ENCODE data around the gene RAPGEFL1. TPM values are rescaled to one million over a fixed set of nuclear protein-coding genes. Genes with fewer than 3 reads are reported as not detected.
"Not testable (repeated sequence)": the region's sequence is repeated elsewhere in the genome, so short reads cannot be mapped to it uniquely, and the experiment has no call there.

Gene RAPGEFL1, protein sequence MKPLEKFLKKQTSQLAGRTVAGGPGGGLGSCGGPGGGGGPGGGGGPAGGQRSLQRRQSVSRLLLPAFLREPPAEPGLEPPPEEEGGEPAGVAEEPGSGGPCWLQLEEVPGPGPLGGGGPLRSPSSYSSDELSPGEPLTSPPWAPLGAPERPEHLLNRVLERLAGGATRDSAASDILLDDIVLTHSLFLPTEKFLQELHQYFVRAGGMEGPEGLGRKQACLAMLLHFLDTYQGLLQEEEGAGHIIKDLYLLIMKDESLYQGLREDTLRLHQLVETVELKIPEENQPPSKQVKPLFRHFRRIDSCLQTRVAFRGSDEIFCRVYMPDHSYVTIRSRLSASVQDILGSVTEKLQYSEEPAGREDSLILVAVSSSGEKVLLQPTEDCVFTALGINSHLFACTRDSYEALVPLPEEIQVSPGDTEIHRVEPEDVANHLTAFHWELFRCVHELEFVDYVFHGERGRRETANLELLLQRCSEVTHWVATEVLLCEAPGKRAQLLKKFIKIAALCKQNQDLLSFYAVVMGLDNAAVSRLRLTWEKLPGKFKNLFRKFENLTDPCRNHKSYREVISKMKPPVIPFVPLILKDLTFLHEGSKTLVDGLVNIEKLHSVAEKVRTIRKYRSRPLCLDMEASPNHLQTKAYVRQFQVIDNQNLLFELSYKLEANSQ
- 10 to 100 TPM in 1 of 5 donors, 1 to 10 TPM in 4; 6.3 to 10.2 (median 8.0) TPM for polyA plus RNA-seq (ENCODE audit: insufficient read depth in 1 of 5, insufficient read length in 5 of 5, low replicate concordance in 1 of 5)
- long read RNA-seq, donor 1 = 0 reads
- long read RNA-seq, donor 2 = 0 reads
- long read RNA-seq, donor 3 = 0 reads
- long read RNA-seq, donor 4 = 0 reads
- long read RNA-seq, donor 5 = 0 reads
- long read RNA-seq, donor 6 = 0 reads
- long read RNA-seq, donor 7, partial matches to known transcripts = 0 of 1 reads
- long read RNA-seq, donor 7, other reads (novel, unspliced or antisense) = 0 of 1 reads
- long read RNA-seq, donor 8 = 0 reads

DNA sequence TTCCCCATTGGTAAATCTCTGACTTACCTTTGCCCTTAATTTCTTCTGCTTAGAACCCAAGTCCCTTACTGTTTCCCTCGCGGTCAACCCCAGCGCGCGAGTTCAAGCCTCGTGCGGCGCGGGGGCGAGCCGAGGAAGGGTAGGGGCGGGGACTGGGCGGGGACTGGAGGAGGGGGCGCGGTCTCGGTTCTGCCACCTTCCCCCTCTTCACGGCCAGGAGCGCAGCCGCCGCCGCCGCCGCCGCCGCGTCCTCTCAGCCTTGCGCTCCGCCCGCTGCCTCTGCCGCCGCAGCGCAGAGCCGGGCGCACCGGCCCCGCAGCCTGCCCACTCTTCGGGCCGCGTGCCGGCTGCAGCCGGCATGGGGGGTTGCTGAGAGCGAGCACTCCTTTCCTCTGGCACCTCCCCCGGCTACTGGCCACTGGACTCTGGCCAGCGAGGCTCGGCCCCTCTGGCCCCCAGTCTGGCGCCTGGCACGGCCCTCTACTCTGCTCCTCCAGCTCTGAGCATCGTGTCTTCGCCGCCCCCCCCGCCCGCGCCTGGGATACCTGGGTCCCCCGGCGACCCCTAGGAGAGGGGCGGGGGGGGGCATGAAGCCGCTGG is at the start of gene RAPGEFL1:
RAPGEFL1 (plus strand) TSS at position 196 of the 600 bp plus-strand sequence; CDS start at position 588, 392 bp downstream.
- peak; percentile 39 to 52 for DNase-seq

DNA sequence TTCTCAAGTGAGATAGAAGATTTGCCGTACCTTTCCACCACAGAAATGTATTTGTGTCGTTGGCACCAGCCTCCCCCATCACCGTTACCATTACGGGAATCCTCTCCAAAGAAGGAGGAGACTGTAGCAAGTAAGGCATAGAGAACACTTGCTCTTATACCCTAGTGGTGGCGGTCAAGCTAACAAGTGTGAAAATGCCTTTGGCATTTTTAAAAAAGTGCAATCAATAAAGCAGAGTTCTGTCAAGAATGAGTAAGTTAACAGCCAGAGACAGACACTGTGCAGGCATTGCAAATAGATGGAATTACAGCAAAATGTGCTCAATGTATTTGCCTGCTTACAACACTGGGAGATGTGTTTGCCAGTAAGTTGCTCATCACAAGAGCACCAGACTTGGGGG is 47.8 kb upstream of the RAPGEFL1 start:
- DNase-seq = no peak

DNA sequence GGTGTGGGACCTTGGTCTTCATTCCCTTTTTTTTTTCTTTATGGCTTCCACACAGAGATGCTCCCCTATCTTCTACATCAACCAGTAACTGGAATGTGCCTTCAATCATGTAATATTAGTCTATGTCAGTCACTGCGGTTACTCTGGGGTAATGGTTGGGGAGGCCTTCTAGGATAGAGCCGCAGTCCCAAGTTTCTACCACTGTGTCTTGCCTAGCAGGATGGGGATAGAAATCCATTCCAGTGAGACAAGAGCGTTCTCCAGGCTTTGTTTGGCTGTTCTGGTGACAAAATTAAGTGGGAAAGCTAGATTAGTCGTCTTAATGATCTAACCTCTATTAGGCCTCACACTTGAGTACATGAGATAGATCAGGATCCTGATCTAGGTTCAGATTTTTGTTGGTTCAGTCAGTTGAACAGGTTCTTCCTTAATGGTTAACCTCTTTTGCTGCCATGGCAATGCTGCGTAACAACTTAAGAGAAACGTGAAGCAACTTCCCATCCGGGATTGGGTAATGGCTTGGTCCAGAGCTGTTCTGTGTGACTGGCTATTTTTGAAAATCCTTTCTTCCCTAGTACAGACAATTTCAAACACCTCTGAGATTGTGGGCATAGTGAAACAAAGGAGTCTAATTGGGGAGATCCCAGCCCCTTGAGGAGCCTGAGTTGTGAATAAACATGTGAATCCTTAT is 46.8 kb upstream of the RAPGEFL1 start:
- no peak for DNase-seq

DNA sequence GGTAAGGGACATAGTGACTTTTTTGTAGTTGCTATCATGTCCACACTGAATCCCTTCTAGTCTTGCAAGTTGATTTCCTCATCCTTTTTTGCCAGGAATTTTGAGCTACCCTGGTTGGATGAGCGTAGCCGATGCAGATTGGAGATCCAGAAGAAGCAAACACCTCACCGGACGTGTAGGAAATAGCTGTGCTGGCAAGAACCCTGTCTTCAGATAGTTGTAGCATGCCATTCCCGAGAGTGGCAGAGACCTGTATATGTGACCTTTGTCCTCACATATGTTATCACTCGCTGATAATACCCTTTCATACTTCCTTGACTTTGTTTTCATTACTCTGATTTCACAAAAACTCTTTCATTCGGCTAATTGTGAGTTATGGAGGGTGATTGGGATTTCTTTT is 43.1 kb upstream of the RAPGEFL1 start:
- DNase-seq = no peak

DNA sequence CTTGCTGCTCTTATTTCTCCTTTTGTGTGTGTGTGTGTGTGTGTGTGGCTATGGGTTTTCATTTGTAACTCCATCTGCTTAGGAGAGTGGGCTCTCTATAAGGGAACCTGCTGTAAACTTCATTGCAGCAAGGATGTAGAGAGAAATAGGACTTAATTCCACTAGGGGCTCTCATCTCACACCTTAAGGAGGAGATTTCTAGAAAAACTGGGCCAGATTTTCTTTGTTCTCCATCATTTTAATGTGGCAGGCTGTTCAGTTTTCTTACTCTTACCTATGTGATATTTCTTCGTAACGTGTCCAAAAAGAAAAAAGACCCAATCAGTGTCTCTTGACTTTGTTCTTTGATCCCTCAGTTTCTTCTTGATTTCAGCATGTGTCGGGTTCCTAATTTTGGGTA is 41.5 kb upstream of the RAPGEFL1 start:
- no peak for DNase-seq

DNA sequence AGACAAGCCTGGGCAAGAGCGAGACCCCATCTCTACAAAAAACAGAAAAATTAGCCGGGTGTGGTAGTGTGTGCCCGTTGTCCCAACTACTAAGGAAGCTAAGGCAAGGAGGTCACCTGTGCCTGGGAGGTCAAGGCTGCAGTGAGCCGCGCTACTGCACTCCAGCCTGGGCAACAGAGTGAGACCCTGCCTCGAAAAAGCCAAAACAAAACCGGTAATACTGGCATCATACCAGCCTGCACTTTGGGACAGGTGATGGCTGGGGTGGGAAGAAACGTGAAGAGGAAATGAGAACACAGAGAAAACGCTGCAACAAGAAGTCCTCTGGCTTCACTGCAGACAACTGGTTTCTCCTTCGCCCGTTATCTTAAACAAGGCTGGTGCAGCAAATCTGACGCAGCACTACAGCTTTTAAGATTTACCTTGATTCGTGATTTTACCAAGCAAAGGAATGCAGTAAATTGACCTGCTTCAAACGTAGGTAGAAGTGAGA is 37.7 kb upstream of the RAPGEFL1 start:
- DNase-seq = no peak

DNA sequence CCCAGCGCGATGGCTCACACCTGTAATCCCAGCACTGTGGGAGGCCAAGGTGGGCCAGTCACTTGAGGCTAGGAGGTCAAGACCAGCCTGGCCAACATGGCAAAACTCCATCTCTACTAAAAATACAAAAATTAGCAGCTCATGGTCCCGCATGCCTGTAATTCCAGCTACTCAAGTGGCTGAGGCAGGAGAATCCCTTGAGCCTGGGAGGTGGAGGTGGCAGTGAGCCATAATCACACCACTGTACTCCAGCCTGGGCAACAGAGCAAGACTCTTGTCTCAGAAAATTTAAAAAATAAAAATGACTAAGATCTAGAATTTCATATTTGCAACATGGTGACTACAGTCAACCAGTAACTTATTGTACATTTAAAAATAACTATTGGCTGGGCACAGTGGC is 34.1 kb upstream of the RAPGEFL1 start:
- not testable (repeated sequence) for DNase-seq

DNA sequence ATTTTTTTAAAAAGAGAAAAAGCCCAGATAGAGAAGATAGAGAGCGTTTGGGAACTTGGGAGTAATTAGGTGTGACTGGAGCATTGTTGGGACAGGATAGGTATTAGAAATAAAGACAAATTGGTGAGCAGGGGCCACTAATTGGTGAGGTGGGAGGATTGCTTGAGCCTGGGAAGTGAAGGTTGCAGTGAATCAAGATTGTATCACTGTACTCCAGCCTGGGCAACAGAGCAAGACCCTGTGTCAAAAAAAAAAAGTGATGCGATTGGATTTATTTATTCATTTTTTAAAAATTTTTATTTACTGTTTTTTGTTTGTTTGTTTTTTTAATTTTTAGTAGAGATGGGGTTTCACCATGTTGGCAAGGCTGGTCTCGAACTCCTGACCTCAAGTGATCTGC is 31.8 kb upstream of the RAPGEFL1 start:
- no peak for DNase-seq

DNA sequence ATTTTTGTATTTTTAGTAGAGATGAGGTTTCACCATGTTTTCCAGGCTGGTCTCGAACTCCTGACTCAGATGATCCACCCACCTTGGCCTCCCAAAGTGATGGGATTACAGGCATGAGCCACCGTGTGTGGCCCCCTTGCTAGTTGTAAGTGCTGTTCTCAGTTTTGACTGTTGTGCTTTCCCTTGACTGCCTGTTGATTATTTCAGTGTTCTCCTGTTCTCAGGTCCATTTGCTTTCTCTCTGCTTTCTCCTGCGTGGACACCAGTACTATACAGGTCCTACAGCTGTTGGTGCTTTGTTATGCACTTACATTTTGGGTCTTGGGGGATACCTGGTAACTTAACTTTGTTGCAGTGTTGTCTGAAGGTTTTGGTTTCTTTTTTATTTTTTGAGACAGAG is 28.7 kb upstream of the RAPGEFL1 start:
- no peak for DNase-seq

DNA sequence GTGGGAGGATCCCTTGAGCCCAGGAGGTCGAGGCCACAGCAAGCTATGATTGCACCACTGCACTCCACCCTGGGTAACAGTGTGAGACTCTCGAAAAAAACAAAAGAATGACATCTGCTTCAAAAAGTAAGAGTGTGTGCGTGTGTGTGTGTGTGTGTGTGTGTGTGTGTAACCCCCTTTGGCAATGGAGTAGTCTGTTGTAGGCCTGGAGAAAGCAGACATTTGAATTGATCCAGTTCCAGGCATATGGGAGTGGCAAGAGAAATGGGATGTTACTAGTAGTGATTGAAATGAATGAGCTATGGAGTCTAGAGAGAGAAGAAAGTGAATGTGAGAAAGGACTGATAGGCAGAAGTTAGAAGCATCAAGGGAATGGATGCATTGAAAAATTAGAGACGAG is 27.0 kb upstream of the RAPGEFL1 start:
- no peak for DNase-seq

DNA sequence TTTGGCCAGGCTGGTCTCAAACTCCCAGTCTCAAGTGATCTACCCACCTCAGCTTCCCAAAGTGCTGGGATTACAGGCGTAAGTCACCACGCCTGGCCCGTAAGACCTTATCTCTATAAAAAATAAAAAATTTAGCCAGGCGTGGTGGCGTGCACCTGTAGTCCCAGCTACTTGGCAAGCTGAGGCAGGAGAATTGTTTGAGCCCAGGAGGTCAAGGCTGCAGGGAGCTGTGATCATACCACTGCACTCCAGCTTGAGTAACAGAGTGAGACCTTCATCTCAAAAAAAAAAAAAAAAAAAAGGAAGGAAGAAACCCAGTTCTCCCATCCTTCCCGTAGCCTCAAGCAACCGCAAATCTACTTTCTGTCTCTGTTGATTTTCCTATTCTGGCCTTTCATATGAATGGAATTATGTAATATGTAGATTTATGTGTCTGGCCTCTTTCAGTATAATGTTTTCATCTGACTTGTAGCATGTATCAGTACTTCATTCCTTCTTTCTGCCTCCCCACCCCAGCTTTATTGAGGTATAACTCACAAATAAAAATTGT is 25.8 kb upstream of the RAPGEFL1 start:
- no peak for DNase-seq

DNA sequence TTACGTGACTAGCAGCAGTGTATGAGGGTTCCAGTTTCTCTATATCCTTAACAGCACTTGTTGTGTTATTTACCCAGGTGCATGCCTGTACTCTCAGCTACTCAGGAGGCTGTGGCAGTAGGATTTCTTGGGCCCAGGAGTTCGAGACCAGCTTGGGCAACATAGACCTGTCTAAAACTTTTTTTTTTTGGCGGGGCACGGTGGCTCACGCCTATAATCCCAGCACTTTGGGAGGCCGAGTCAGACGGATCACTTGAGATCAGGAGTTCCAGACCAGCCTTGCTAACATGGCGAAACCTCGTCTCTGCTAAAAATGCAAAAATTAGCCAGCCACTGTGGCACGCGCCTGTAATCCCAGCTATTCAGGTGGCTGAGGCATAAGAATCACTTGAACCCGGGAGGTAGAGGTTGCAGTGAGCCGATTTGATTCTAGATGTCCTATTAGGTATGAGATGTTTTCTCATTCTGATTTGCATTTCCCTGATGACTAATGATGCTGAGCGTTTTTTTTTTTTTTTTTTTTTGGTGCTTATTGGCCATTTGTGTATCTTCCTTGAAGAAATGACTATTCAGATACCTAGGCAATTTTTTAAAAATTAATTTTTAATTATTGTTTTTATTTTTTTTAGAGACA is 23.6 kb upstream of the RAPGEFL1 start:
- no peak for DNase-seq

DNA sequence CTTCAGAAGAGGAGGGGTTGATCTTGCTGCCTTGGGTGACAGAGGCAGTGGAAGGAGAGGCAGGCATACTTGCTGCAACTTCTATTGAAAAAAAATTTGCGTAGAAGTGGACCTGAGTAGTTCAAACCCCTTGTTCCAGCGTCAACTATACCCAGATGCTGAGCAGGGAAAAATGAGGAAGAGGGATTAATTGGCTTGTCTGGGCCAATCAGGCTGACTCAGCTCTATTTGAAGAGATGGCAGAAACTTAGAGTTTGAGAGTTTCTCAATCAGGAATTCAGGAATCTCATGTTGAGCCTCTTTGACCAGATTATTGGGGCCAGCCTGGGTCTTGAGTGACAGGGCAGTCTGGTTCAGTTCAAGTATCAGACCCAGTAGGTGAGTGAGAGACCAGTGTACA is 19.3 kb upstream of the RAPGEFL1 start:
- no peak for DNase-seq

DNA sequence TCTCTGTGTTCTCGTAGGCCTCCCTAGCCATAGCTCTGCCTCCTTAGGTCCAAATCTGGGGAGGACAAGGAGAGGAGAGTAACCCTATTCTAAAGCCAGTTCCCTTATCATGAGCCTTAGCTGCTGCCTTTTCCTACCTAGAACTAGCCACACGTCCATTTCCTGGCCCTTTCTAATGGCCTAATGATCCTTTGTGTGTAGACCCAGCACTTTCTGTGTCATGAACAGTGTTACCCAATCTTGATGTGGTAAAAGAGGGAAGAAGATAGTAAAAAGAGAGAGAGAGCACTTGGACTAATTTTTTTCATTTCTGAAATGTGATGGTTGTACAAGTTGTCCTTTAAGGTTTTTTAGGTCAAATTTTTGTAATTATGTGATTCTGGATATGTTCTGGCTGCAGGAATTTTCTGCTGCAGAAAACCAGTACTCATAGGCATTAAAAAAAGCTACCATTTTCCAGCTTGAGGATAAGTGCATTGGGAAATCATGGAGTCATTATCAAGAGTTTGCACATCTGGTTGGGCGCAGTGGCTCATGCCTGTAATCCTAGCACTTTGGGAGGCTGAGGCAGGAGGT is 18.7 kb upstream of the RAPGEFL1 start:
- peak; percentile 22 to 42 for DNase-seq

DNA sequence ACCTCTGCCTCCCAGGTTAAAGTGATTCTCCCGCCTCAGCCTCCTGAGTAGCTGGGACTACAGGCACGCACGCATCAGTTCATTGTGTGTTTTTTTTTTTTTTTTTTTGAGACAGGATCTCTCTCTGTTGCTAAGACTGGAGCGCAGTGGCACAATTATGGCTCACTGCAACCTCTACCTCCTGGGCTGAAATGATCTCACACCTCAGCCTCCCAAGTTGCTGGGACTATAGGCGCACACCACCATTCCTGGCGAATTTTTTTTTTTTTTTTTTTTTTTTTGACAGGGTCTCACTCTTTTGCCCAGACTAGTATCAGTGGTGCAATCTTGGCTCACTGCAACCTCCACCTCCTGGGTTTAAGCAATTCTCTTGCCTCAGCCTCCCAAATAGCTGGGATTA is 17.8 kb upstream of the RAPGEFL1 start:
- DNase-seq = no peak

DNA sequence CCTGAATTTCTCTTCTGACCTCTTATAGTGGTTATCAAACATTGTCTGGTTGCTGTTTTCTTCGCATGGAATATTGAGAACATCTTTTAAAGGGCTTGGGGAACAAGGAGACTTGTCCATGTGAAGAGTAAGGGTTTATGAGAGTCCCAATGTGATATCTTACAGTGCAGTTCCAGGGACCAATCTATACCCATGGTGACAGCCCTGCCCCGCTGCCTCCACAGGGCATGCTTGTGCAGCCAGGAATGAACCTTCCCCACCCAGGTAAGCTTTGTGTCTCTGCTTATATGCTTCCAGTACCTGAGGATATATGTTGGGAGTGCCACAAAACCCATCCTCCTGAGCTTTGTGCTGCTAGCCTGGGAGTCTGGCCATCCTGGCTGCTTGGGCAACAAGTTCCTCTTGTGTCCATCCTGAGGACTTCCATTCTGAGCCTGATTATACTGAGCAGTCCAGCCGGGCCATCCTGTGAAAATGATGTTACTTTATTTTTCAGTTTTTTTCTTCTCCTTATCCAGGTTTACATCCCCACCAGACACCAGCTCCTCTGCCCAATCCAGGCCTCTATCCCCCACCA is 9.5 kb upstream of the RAPGEFL1 start:
- DNase-seq = no peak

DNA sequence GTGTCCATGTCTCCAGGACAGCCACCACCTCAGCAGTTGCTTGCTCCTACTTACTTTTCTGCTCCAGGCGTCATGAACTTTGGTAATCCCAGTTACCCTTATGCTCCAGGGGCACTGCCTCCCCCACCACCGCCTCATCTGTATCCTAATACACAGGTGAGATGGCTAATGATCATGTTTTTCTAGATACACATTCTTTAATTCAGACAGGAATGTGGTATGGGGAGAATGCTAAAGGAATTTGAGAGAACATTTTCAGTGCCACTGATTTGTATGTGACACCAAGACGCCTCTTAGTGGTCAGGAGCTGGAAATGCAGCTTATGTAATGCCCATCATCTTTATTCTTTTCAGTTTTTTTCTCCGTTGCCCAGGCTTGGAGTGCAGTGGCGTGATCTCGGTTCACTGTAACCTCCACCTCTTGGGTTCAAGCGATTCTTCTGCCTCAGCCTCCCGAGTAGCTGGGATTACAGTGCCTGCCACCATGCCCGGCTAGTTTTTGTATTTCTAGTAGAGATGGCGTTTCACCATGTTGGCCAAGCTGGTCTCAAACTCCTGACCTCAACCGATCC is 8.9 kb upstream of the RAPGEFL1 start:
- peak; percentile 48 to 53 for DNase-seq

DNA sequence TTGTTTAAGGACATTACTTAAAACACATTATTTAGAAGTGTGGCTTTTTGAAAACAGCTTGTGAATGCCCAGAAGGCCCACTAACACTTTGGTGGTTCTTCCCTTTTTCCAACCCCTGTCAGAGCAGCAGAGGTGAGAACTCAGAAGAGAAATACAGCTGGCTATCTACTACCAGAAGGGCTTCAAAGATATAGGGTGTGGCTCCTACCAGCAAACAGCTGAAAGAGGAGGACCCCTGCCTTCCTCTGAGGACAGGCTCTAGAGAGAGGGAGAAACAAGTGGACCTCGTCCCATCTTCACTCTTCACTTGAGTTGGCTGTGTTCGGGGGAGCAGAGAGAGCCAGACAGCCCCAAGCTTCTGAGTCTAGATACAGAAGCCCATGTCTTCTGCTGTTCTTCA is 6.9 kb upstream of the RAPGEFL1 start:
- no peak for DNase-seq

DNA sequence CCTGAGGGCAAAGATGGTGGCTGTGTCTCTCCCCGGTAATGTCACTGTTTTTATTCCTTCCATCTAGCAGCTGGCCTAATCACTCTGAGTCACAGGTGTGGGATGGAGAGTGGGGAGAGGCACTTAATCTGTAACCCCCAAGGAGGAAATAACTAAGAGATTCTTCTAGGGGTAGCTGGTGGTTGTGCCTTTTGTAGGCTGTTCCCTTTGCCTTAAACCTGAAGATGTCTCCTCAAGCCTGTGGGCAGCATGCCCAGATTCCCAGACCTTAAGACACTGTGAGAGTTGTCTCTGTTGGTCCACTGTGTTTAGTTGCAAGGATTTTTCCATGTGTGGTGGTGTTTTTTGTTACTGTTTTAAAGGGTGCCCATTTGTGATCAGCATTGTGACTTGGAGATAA is 5.5 kb upstream of the RAPGEFL1 start:
- DNase-seq = no peak

Measured in right lung (tissue), 10 donors.